ENCODE data around the gene SNX1.

SNX1 gene

DNA sequence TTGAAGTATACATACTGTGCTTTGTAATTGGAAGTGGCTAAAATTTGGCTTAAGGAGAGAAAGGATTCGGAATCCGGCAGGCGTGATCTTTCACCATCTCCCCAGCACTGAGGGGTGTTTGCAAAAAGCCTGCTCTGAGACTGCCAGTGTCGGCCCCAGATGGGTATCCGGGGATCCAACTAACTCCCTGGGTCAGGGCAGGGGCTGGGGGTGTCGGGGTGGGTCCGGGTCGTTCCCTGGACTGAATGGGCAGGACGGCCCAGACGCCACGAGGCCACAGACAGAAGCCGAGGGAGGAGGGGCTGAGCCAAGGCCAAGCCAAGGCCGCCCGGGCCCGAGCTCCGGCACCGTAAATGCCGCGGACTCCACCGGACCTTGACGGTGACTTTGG is 66.7 kb downstream of the SNX1 start:
- intact Hi-C loops (cut with micrococcal nuclease): loop anchor here (5.0 kb wide), 1 partner anchor 225 kb away; the partner anchor contains the start of gene TRIP4
- Mint-ChIP-seq H3K27me3 (no peaks in the 10 kb centered on the region), H3K27ac (peak overlapping the region; percentile 97), H3K4me3 (peak overlapping the region; percentile 94), H3K9me3 (no peaks in the 10 kb centered on the region), H3K4me1 (ENCODE audit: low read depth) (peaks cover 56% of the 10 kb centered on the region), H3K36me3 (ENCODE audit: low read depth) (peaks cover 55% of the 10 kb centered on the region)

DNA sequence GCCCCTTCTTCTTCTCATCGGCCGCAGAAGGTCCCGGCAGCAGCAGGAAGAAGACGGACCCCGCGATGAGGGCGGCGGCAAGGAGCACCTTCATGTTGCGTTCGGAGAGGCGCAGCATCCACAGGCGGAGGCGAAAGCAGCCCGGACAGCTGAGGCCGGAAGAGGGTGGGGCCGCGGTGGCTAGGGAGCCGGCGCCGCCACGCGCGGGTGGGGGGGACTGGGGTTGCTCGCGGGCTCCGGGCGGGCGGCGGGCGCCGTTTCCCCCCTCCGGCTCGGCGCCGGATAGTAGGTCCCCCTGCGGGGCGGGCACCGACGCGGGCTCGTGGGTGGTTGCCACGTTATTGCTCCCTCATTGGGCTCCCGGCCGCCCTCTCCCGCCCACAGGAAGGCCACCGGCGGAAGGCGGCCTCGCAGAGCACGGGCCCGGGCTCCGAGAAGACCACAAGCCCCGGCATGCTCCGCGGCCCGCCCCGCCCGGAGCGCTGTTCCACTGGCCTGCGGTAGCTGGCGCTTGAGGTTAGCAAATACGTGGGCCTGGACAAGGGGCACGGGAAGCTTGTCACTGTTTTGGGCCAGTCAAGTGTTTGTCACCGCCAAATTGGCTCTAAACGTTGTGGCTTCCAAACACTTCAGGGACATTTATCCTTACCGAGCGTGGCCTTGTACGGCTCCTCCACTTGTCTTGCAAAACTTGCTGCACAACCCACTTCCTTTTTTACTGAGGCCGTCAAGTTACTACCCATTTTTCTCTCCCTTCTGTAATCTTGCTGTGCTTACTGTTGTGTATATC is 67.3 kb downstream of the SNX1 start, which contains the start of gene PPIB:
TSS of gene PPIB (minus strand) at position 154 of the 790 bp plus-strand sequence. CDS start at position 118, 36 bp downstream.
- Mint-ChIP-seq H3K36me3 (ENCODE audit: low read depth) (peaks cover 52% of the 10 kb centered on the region), H3K27me3 (no peaks in the 10 kb centered on the region), H3K4me1 (ENCODE audit: low read depth) (peaks cover 53% of the 10 kb centered on the region), H3K4me3 (peak within 1 kb of the TSS; percentile 94), H3K9me3 (no peaks in the 10 kb centered on the region), H3K27ac (peak within 1 kb of the TSS; percentile 97)
- intact Hi-C loops (cut with micrococcal nuclease): loop anchor here (5.0 kb wide), 1 partner anchor 224 kb away; the partner anchor contains the start of gene TRIP4

DNA sequence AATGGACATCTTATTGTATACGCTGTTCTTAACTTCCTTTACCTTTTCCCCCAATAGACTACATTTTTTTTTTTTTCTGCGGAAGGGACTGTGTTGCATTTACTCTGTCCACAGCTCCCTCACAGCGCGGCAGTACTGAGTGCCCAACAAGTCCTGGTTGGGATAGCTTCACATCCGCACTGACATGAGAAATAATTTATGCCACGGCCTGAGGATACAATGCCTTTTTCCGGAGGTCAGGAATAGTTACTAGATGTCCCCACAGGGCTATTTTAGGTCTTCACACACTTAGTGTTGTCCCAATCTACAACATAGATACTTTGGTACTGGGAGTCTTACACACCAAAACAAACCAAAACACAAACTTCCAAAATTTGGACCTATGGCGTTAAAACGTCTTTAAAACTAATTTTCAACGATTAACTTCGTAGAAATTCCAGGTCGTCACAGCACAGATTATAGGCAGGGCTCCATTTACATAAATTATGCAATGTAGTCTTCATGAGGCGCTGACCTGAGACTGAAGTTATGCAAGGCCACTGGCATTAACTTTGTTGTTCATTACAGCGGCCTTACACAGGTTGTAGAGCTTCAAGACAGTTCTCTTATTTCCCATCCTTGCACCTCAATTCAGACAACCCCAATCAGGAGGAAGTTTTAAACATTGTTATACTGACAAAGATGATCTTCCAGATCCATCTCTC is 68.0 kb downstream of the SNX1 start:
- intact Hi-C loops (cut with micrococcal nuclease): loop anchor here (5.0 kb wide), 1 partner anchor 223 kb away; the partner anchor contains the start of gene TRIP4
- H3K4me3 Mint-ChIP-seq: peak overlapping the region; percentile 84
- H3K27ac Mint-ChIP-seq: peak overlapping the region; percentile 97
- peaks cover 45% of the 10 kb centered on the region for H3K4me1 Mint-ChIP-seq (ENCODE audit: low read depth)
- H3K27me3 Mint-ChIP-seq: no peaks in the 10 kb centered on the region
- H3K9me3 Mint-ChIP-seq: no peaks in the 10 kb centered on the region
- H3K36me3 Mint-ChIP-seq (ENCODE audit: low read depth): peaks cover 45% of the 10 kb centered on the region

DNA sequence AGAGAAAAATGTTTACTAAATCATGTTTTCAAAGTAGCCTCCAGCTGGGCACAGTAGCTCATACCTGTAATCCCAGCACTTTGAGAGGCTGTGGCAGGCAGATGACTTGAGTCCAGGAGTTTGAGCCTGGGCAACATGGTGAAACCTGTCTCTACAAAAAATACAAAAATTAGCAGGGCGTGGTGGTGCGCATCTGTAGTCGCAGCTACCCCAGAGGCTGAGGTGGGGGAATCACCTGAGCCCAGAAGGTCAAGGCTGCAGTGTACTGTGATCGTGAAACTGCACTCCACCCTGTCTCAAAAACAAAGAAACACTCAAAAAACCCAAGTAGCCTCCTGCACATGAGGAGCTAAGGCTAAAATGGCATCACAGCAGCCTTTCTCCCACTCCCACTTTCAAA is 68.7 kb downstream of the SNX1 start:
- Mint-ChIP-seq H3K27ac (peak overlapping the region; percentile 97), H3K27me3 (no peaks in the 10 kb centered on the region), H3K4me1 (ENCODE audit: low read depth) (peaks cover 39% of the 10 kb centered on the region), H3K36me3 (ENCODE audit: low read depth) (peaks cover 39% of the 10 kb centered on the region), H3K4me3 (no peak overlapping the region), H3K9me3 (no peaks in the 10 kb centered on the region)
- intact Hi-C loops (cut with micrococcal nuclease): loop anchor here (5.0 kb wide), 1 partner anchor 223 kb away; the partner anchor contains the start of gene TRIP4

DNA sequence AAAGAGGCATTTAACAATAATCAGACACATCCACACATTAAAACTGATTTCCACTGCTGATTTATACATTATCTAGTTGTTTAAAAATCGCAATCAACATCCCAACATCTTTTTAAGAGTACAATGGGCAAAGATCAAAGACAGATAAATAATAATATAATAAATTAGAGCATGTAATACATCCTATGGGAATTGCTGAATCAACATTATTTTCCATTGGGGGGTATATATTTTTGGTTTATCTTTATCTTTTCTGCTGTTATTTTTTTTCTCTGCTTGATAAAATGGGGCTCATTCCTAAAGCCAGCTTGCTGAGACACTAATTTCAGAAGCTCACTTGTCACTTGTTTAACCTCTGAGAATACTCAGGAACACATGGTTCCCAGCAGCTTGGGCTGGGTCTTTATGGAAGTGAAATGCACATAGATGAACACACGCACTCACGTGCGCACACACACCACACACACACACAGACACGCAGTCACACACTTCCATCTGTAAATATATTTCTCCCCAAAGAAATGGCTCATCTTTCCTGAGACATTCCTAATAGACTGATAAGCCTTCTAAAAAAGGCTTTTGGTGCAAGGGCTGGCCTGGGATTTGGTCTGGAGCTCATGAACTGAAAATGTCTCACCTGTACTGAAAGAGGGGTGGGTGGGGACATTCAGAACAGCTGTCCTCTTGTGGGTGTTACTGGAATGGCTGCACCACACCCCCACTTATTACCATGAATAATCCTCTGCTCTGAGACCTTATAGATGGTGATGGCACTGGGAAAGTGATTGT is 70.5 kb downstream of the SNX1 start:
- Mint-ChIP-seq H3K36me3 (ENCODE audit: low read depth) (peaks cover 37% of the 10 kb centered on the region), H3K9me3 (no peaks in the 10 kb centered on the region), H3K27ac (no peak overlapping the region), H3K4me3 (no peak overlapping the region), H3K27me3 (no peaks in the 10 kb centered on the region), H3K4me1 (ENCODE audit: low read depth) (peaks cover 31% of the 10 kb centered on the region)
- intact Hi-C loops (cut with micrococcal nuclease): no loop called here

GRCh38 chr15:64180235-64180824 is 84.5 kb downstream of the SNX1 start:
- Mint-ChIP-seq H3K4me1 (ENCODE audit: low read depth) (peaks cover 9% of the 10 kb centered on the region), H3K36me3 (ENCODE audit: low read depth) (peaks cover 46% of the 10 kb centered on the region), H3K4me3 (no peak overlapping the region), H3K27me3 (no peaks in the 10 kb centered on the region), H3K9me3 (no peaks in the 10 kb centered on the region), H3K27ac (no peak overlapping the region)
- intact Hi-C loops (cut with micrococcal nuclease): no loop called here

GRCh38 chr15:64182859-64183370 is 87.1 kb downstream of the SNX1 start:
- no peaks in the 10 kb centered on the region for H3K27me3 Mint-ChIP-seq
- peaks cover 9% of the 10 kb centered on the region for H3K4me1 Mint-ChIP-seq (ENCODE audit: low read depth)
- intact Hi-C loops (cut with micrococcal nuclease): no loop called here
- H3K9me3 Mint-ChIP-seq: no peaks in the 10 kb centered on the region
- H3K36me3 Mint-ChIP-seq (ENCODE audit: low read depth): peaks cover 51% of the 10 kb centered on the region
- no peak overlapping the region for H3K27ac Mint-ChIP-seq
- H3K4me3 Mint-ChIP-seq: no peak overlapping the region

GRCh38 chr15:64185146-64185911 is 89.5 kb downstream of the SNX1 start:
- Mint-ChIP-seq H3K27me3 (no peaks in the 10 kb centered on the region), H3K9me3 (no peaks in the 10 kb centered on the region), H3K27ac (no peak overlapping the region), H3K36me3 (ENCODE audit: low read depth) (peaks cover 47% of the 10 kb centered on the region), H3K4me3 (no peak overlapping the region), H3K4me1 (ENCODE audit: low read depth) (peaks cover 9% of the 10 kb centered on the region)
- intact Hi-C loops (cut with micrococcal nuclease): no loop called here

DNA sequence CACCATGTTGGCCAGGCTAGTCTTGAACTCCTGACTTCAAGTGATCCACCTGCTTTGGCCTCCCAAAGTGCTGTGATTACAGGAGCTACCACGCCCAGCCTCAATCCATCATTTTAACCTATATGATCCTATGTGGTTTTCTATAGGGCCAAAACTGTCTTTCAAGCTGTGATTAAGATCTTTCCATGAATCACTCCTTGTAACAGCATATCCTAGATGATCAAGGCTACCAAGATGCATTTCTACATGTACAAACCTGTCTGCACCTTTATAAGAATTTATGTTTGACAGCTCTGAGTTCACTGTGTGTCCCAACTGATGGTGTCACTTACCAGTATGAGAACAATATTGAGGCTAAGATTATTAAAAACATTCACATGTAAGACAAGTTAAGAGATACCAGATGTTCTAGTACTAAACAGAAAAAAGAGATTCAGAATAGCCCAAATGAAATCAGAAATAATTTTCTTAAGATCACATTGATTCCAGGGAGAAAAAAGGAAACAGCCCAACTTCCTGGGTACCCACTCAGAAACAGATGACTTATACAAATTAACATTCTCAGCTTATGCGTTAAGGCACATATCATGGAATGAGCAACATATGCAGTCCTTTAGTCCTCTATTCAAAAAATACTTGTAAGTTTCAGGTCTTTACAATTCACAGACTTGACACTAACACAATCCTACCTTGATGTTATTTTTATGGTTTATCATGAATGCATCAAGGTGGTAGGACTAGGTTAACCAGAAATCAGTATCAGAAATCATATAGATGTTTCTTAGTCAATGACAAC is 91.8 kb downstream of the SNX1 start:
- intact Hi-C loops (cut with micrococcal nuclease): no loop called here
- Mint-ChIP-seq H3K4me3 (no peak overlapping the region), H3K36me3 (ENCODE audit: low read depth) (peaks cover 53% of the 10 kb centered on the region), H3K4me1 (ENCODE audit: low read depth) (no peaks in the 10 kb centered on the region), H3K9me3 (no peaks in the 10 kb centered on the region), H3K27me3 (no peaks in the 10 kb centered on the region), H3K27ac (no peak overlapping the region)

Measured in dendritic cell treated with granulocyte-macrophage colony-stimulating factor and Interleukin-4, amounts not matched to agents 40 ng/mL and 50 ng/mL, for 4 days (primary cell).